ENCODE results near the gene SLC22A25.

SLC22A25 gene

GRCh38 chr11:63229815-63230214 is 13.6 kb downstream of the SLC22A25 start:
- DNase-seq, result no peak

- DNase-seq, result no peak
These were observed 15.8 kb downstream of the SLC22A25 start for GRCh38 chr11:63227521-63228107.

GRCh38 chr11:63226488-63227114 is 16.8 kb downstream of the SLC22A25 start:
- no peak for DNase-seq

- no peak for DNase-seq
These were observed 29.3 kb downstream of the SLC22A25 start for GRCh38 chr11:63214093-63214492.

- no peak for DNase-seq
These were observed 30.7 kb downstream of the SLC22A25 start for GRCh38 chr11:63212742-63213141.

- DNase-seq, result no peak
These were observed 33.3 kb downstream of the SLC22A25 start for GRCh38 chr11:63210111-63210510.
